H1 (cell line): ENCODE measurements around the gene FAM222B. TPM values are rescaled to one million over a fixed set of nuclear protein-coding genes. Genes with fewer than 3 reads are reported as not detected.

Experiments used
- CTCF ChIA-PET: fragments of 300-600 bp; sonication (Branson Sonifier 250); formaldehyde crosslinking; loops from one replicate; lab custom pipeline; 2021; ENCODE audit not compliant: partially characterized antibody; lab: Charles Lee
- POLR2A ChIA-PET: fragments of 300-600 bp; sonication (Branson Sonifier 250); formaldehyde crosslinking; loops from one replicate; lab custom pipeline; 2021; ENCODE audit warnings: inconsistent platforms; ENCODE audit not compliant: partially characterized antibody; lab: Charles Lee
- DNase-seq, 2 experiments: peaks; one replicate each; pipeline versions ENCODE4 v3.0.0 to v3.0.0-alpha.2; 2010 to 2022; ENCODE audit warnings: low spot score in 2 of 2, low read depth in 1 of 2, mixed read lengths in 1 of 2
- FAIRE-seq: peaks from 2 replicates; lab custom pipeline; 2011; peaks lifted over from hg19 to GRCh38; lab: Jason Lieb, UNC
- H2AFZ ChIP-seq: 2 replicates; pipeline ENCODE4 v1.8.1; 2012; ENCODE audit warnings: low read length, inconsistent platforms
- H2AK5ac ChIP-seq: 2 replicates; pipeline ENCODE4 v1.6.1; 2013; ENCODE audit warnings: low read depth, low read length
- H2BK120ac ChIP-seq: replicated peaks from 2 replicates; pipeline ENCODE3; 2013; ENCODE audit warnings: low read depth, low read length, inconsistent platforms
- H2BK12ac ChIP-seq: 2 replicates; pipeline ENCODE4 v1.6.1; 2013; ENCODE audit warnings: low read depth, low read length
- H2BK15ac ChIP-seq: 2 replicates; pipeline ENCODE4 v1.6.1; 2013; ENCODE audit warnings: low read length
- H2BK20ac ChIP-seq: 2 replicates; pipeline ENCODE4 v1.6.1; 2013; ENCODE audit warnings: low read length
- H2BK5ac ChIP-seq: 2 replicates; pipeline ENCODE4 v1.6.1; 2013; ENCODE audit warnings: low read depth, low read length
- H3K14ac ChIP-seq: 2 replicates; pipeline ENCODE4 v1.6.1; 2013; ENCODE audit warnings: inconsistent platforms; ENCODE audit not compliant: insufficient read length
- H3K18ac ChIP-seq: 2 replicates; pipeline ENCODE4 v1.6.1; 2013; ENCODE audit warnings: low read length; ENCODE audit errors: extremely low read depth
- H3K23ac ChIP-seq: 2 replicates; pipeline ENCODE4 v1.6.1; 2013; ENCODE audit warnings: inconsistent platforms; ENCODE audit not compliant: insufficient read length
- H3K23me2 ChIP-seq: 2 replicates; pipeline ENCODE4 v1.6.1; 2013; ENCODE audit warnings: low read depth, low read length
- H3K27ac ChIP-seq: 2 replicates; pipeline ENCODE4 v1.6.1; 2011; ENCODE audit warnings: low read depth, low read length, inconsistent platforms
- H3K27me3 ChIP-seq, 4 experiments: replicated peaks in 1 of 4; 1 replicate in 1 of 4; 2 replicates in 3 of 4; pipeline versions ENCODE4 v1.6.1 to v1.8.1; 2011 to 2013; ENCODE audit warnings: low read length in 3 of 4, mild to moderate bottlenecking in 3 of 4, inconsistent platforms in 2 of 4, mixed read lengths in 2 of 4, moderate library complexity in 1 of 4; ENCODE audit not compliant: control insufficient read depth in 3 of 4, insufficient read depth in 3 of 4; ENCODE audit errors: extremely low read depth in 1 of 4
- H3K36me3 ChIP-seq, 4 experiments: 2 replicates each; pipeline versions ENCODE4 v1.6.1 to v1.8.1; 2011 to 2013; ENCODE audit warnings: mild to moderate bottlenecking in 4 of 4, low read length in 3 of 4, moderate library complexity in 2 of 4, control low read depth in 1 of 4, inconsistent platforms in 1 of 4; ENCODE audit not compliant: insufficient read depth in 4 of 4, control insufficient read depth in 2 of 4
- H3K4ac ChIP-seq: replicated peaks from 2 replicates; pipeline ENCODE3; 2013; ENCODE audit warnings: low read length, low read depth, mixed read lengths, inconsistent platforms; ENCODE audit not compliant: insufficient read length
- H3K4me1 ChIP-seq, 4 experiments: replicated peaks in 1 of 4; 1 replicate in 1 of 4; 2 replicates in 3 of 4; pipeline versions ENCODE4 v1.6.1 to v1.8.1; 2011 to 2013; ENCODE audit warnings: low read length in 3 of 4, inconsistent platforms in 2 of 4, mixed read lengths in 1 of 4; ENCODE audit not compliant: insufficient read depth in 4 of 4, control insufficient read depth in 3 of 4
- H3K4me2 ChIP-seq, 2 experiments: 2 replicates each; pipeline versions ENCODE4 v1.6.1 to v1.8.1; 2011 to 2013; ENCODE audit warnings: low read depth in 2 of 2, low read length in 2 of 2, control low read depth in 1 of 2, inconsistent platforms in 1 of 2, mild to moderate bottlenecking in 1 of 2; ENCODE audit not compliant: insufficient read depth in 1 of 2
- H3K4me3 ChIP-seq, 4 experiments: fragments of 200-600, 300-600 bp in 1 of 4; sonication (generic), shearing (Covaris generic), sonication (Bioruptor Twin) in 1 of 4; 2 replicates each; pipeline versions ENCODE4 v1.5.1 to v1.8.1; 2011 to 2016; ENCODE audit warnings: low read length in 4 of 4, low read depth in 3 of 4, control low read depth in 2 of 4, inconsistent platforms in 2 of 4, mild to moderate bottlenecking in 2 of 4, mixed read lengths in 1 of 4, moderate library complexity in 1 of 4; ENCODE audit not compliant: insufficient read depth in 2 of 4; ENCODE audit errors: extremely low read depth in 1 of 4
- H3K56ac ChIP-seq: replicated peaks from 2 replicates; pipeline ENCODE3; 2013; ENCODE audit warnings: low read depth, mild to moderate bottlenecking, mixed read lengths, low read length, inconsistent platforms; ENCODE audit not compliant: insufficient read length
- H3K79me1 ChIP-seq: 2 replicates; pipeline ENCODE4 v1.6.1; 2013; ENCODE audit warnings: low read depth, low read length, control low read depth
- H3K79me2 ChIP-seq, 2 experiments: 2 replicates each; pipeline versions ENCODE4 v1.6.1 to v1.8.1; 2012 to 2013; ENCODE audit warnings: low read length in 2 of 2, mild to moderate bottlenecking in 2 of 2, inconsistent platforms in 1 of 2; ENCODE audit not compliant: insufficient read depth in 2 of 2, control insufficient read depth in 1 of 2
- H3K9ac ChIP-seq, 4 experiments: replicated peaks in 1 of 4; 1 replicate in 1 of 4; 2 replicates in 3 of 4; pipeline versions ENCODE4 v1.6.1 to v1.8.1; 2011 to 2013; ENCODE audit warnings: low read depth in 3 of 4, low read length in 3 of 4, control low read depth in 2 of 4, mild to moderate bottlenecking in 2 of 4, moderate library complexity in 2 of 4, inconsistent platforms in 1 of 4; ENCODE audit errors: extremely low read depth in 1 of 4
- H3K9me3 ChIP-seq, 2 experiments: 2 replicates each; pipeline versions ENCODE4 v1.6.1 to v1.8.1; 2012 to 2013; ENCODE audit warnings: mild to moderate bottlenecking in 2 of 2, moderate library complexity in 2 of 2, control low read depth in 1 of 2, inconsistent platforms in 1 of 2, low read depth in 1 of 2, low read length in 1 of 2, mixed read lengths in 1 of 2; ENCODE audit not compliant: insufficient read depth in 2 of 2
- H4K20me1 ChIP-seq, 2 experiments: replicated peaks in 1 of 2; 2 replicates each; pipeline versions ENCODE3 to v1.8.1; 2011 to 2013; ENCODE audit warnings: inconsistent platforms in 2 of 2, low read length in 2 of 2, mild to moderate bottlenecking in 1 of 2; ENCODE audit not compliant: insufficient read depth in 2 of 2, control insufficient read depth in 1 of 2
- H4K5ac ChIP-seq: 2 replicates; pipeline ENCODE4 v1.6.1; 2013; ENCODE audit warnings: low read length, low read depth, mixed read lengths, inconsistent platforms; ENCODE audit not compliant: insufficient read length
- H4K8ac ChIP-seq: 2 replicates; pipeline ENCODE4 v1.8.0; 2013; ENCODE audit warnings: mild to moderate bottlenecking, moderate library complexity, low read length, inconsistent platforms; ENCODE audit not compliant: insufficient read depth; ENCODE audit errors: extremely low read depth
- H4K91ac ChIP-seq: replicated peaks from 2 replicates; pipeline ENCODE3; 2013; ENCODE audit warnings: low read length, mixed read lengths, inconsistent platforms; ENCODE audit not compliant: insufficient read length
- ASH2L ChIP-seq: fragments of 200-600, 300-600 bp; sonication (generic); IDR thresholded peaks from one replicate; pipeline ENCODE4 v1.7.1; 2017; ENCODE audit warnings: low read length
- CTCF ChIP-seq, 3 experiments: IDR thresholded peaks; 1 replicate in 2 of 3; 2 replicates in 1 of 3; pipeline versions ENCODE4 v1.5.1 to v1.6.1; 2011; ENCODE audit warnings: low read length in 3 of 3, mild to moderate bottlenecking in 3 of 3, inconsistent platforms in 2 of 3, low read depth in 1 of 3, moderate library complexity in 1 of 3; ENCODE audit not compliant: insufficient read depth in 1 of 3; ENCODE audit errors: control extremely low read depth in 1 of 3
- E2F6 ChIP-seq: IDR thresholded peaks from 2 replicates; pipeline ENCODE4 v1.6.1; 2012; ENCODE audit warnings: inconsistent platforms
- EP300 ChIP-seq, 2 experiments: IDR thresholded peaks; 1 replicate in 1 of 2; 2 replicates in 1 of 2; pipeline ENCODE4 v1.6.1; 2011 to 2012; ENCODE audit warnings: low read depth in 2 of 2, low read length in 2 of 2, mild to moderate bottlenecking in 2 of 2, borderline replicate concordance in 1 of 2, inconsistent platforms in 1 of 2, moderate library complexity in 1 of 2
- KDM1A ChIP-seq: fragments of 200-600, 300-600 bp; sonication (generic); IDR thresholded peaks from 2 replicates; pipeline ENCODE4 v1.7.1; 2016; ENCODE audit warnings: mild to moderate bottlenecking, low read length, borderline replicate concordance
- SP2 ChIP-seq: IDR thresholded peaks from 2 replicates; pipeline ENCODE4 v1.6.1; 2012; ENCODE audit warnings: mild to moderate bottlenecking, low read length, inconsistent platforms
- USF2 ChIP-seq: IDR thresholded peaks from 2 replicates; pipeline ENCODE4 v1.6.1; 2011; ENCODE audit warnings: low read length, improper control_type of control experiment
- WGBS, 2 experiments: shearing (Covaris generic) in 1 of 2; methylation state at CpG; one replicate each; pipeline versions ENCODE4 v1.1.6 to v1.1.7; 2013 to 2015; ENCODE audit warnings: low lambda C conversion rate in 2 of 2, mixed read lengths in 2 of 2, inconsistent platforms in 1 of 2, low coverage in 1 of 2, missing lambda C conversion rate in 1 of 2; ENCODE audit not compliant: insufficient replicate concordance in 2 of 2, insufficient coverage in 1 of 2, insufficient read length in 1 of 2; ENCODE audit errors: extremely low coverage in 1 of 2, missing lambda C conversion rate in 1 of 2; 5-methylcytosine and 5-hydroxymethylcytosine counted together
- polyA plus RNA-seq, 7 experiments: library from polyadenylated mRNA; depleted of rRNA in 3 of 7; stranded (reverse) in 5 of 7; unstranded in 2 of 7; fragments of >200 nt in 5 of 7; fragments of 200-250 nt in 2 of 7; gene quantifications; 1 replicate in 5 of 7; 2 replicates in 1 of 7; 4 replicates in 1 of 7; pipeline versions ENCODE4 v1.2.1 to v1.2.3, GENCODE V29; 2011 to 2013; ENCODE audit warnings: missing spikeins in 2 of 7, mixed read lengths in 2 of 7
- total RNA-seq: library from RNA; stranded (reverse); fragmentation: NEBNext Ultra II Directional; extraction: Animal tissue kit (Norgen Biotek cat#: 25700); gene quantifications from 2 replicates; pipeline ENCODE4 v1.2.1, GENCODE V29; 2021

Gene FAM222B
- total and polyA plus RNA-seq, 2 of the 8 experiments (the other 6 are each of a cell fraction or from before 2014, with no cell fraction given): 42.1 to 81.7 TPM

GRCh38 chr17:28828294-28829040 is 14.1 kb downstream of the FAM222B start:
- FAIRE-seq: no peak
- TF ChIP-seq CTCF (IDR thresholded peaks at IDR 0.05; ENCODE audit: control extremely low read depth in 1 of 3, insufficient read depth in 1 of 3, low read depth in 1 of 3, low read length in 3 of 3): no peak
- TF ChIP-seq KDM1A: no peak
- no peak for TF ChIP-seq USF2
- TF ChIP-seq E2F6: no peak
- TF ChIP-seq SP2: no peak
- no peak for TF ChIP-seq ASH2L
- TF ChIP-seq EP300 (IDR thresholded peaks at IDR 0.05; ENCODE audit: borderline replicate concordance in 1 of 2, low read depth in 2 of 2, low read length in 2 of 2): no peak

More at GRCh38 chr17:28828294-28829040, 14.1 kb downstream of the FAM222B start:
- POLR2A ChIA-PET: interaction anchor here (0.6 to 2.2 kb wide), 7 partner anchors 8 to 65 kb away, joined by 3 to 10 read pairs (median 4); no protein-coding TSS in a partner anchor
- H2AK5ac ChIP-seq: no peak overlapping the region
- no peak overlapping the region for H3K4ac ChIP-seq
- no peak overlapping the region for H4K8ac ChIP-seq
- peaks cover 0 to 3% (median 0%) of the 10 kb centered on the region in 4 experiments; a peak in 1 of 8 replicates for H3K36me3 ChIP-seq
- no peak overlapping the region for H3K18ac ChIP-seq
- no peaks in the 10 kb centered on the region for H3K9me3 ChIP-seq
- H3K4me2 ChIP-seq: no peak overlapping the region
- no peak overlapping the region for H3K56ac ChIP-seq
- no peak overlapping the region for H2BK20ac ChIP-seq
- CTCF ChIA-PET: interaction anchor here (0.6 to 2.3 kb wide), 6 partner anchors 13 to 78 kb away, joined by 3 to 11 read pairs (median 5); no protein-coding TSS in a partner anchor
- no peak overlapping the region for H2BK5ac ChIP-seq
- no peak overlapping the region for H2BK120ac ChIP-seq
- H3K4me1 ChIP-seq: no peaks in the 10 kb centered on the region
- no peak overlapping the region for H2BK12ac ChIP-seq
- no peak overlapping the region for H3K23ac ChIP-seq
- H3K23me2 ChIP-seq: no peaks in the 10 kb centered on the region
- no peak overlapping the region for H3K9ac ChIP-seq
- no peak overlapping the region for H2AFZ ChIP-seq
- no peak for DNase-seq
- H3K79me1 ChIP-seq: no peaks in the 10 kb centered on the region; the same call in 1 of the 2 replicates
- H2BK15ac ChIP-seq: no peak overlapping the region
- peaks cover 0 to 36% of the 10 kb centered on the region in 2 experiments; a peak in 3 of 4 replicates for H3K79me2 ChIP-seq
- H4K5ac ChIP-seq: no peak overlapping the region
- no peak overlapping the region for H3K4me3 ChIP-seq
- 94% methylated on average over 15 of the region's 15 CpGs; no CpG with 5 or more reads in 1 of the 2 experiments for WGBS, 2 experiments
- no peak overlapping the region for H3K14ac ChIP-seq
- H4K20me1 ChIP-seq: peaks cover 2% of the 10 kb centered on the region in 2 experiments
- no peak overlapping the region for H4K91ac ChIP-seq
- no peak overlapping the region for H3K27ac ChIP-seq
- no peaks in the 10 kb centered on the region for H3K27me3 ChIP-seq
